HepG2 (cell line): Measurements from ENCODE around the gene SEZ6. TPM values are rescaled to one million over a fixed set of nuclear protein-coding genes. Genes with fewer than 3 reads are reported as not detected.
A peak's percentile ranks its signal among the peaks of the same experiment; 100 is the strongest.

Experiments used
- AGO1 ChIP-seq: fragments of 200-400 bp; formaldehyde crosslinking; IDR thresholded peaks from 2 replicates; pipeline ENCODE4 v1.6.1; 2017; ENCODE audit warnings: mild to moderate bottlenecking, low read depth, low read length, moderate library complexity; ENCODE audit not compliant: poor library complexity, severe bottlenecking
- ATF2 ChIP-seq: sonication (generic); formaldehyde crosslinking; IDR thresholded peaks from 2 replicates; pipeline ENCODE4 v1.4.0; 2020; ENCODE audit warnings: missing genetic modification reagents
- CBX2 ChIP-seq, 2 experiments: fragments of 200-600 bp in 1 of 2; sonication (generic); formaldehyde crosslinking in 1 of 2; IDR thresholded peaks; 2 replicates each; pipeline versions ENCODE4 v1.7.0 to v1.8.1; 2018 to 2022; ENCODE audit warnings: low read depth in 2 of 2, low read length in 1 of 2, mild to moderate bottlenecking in 1 of 2, missing genetic modification reagents in 1 of 2
- FOXC1 ChIP-seq: sonication (generic); formaldehyde crosslinking; IDR thresholded peaks from 2 replicates; pipeline ENCODE4 v1.8.0; 2022; ENCODE audit warnings: mild to moderate bottlenecking, missing genetic modification reagents, borderline replicate concordance
- GABPB1 ChIP-seq: IDR thresholded peaks from 2 replicates; pipeline ENCODE4 v1.6.1; 2016; ENCODE audit warnings: mild to moderate bottlenecking, missing genetic modification reagents, moderate library complexity, missing compliant biosample characterization
- KDM2A ChIP-seq: sonication (generic); formaldehyde crosslinking; IDR thresholded peaks from 2 replicates; pipeline ENCODE4 v1.4.0; 2020; ENCODE audit warnings: low read depth, missing genetic modification reagents, borderline replicate concordance
- MAFG ChIP-seq: sonication (generic); formaldehyde crosslinking; IDR thresholded peaks from 2 replicates; pipeline ENCODE4 v1.5.1; 2020; ENCODE audit warnings: mild to moderate bottlenecking, missing genetic modification reagents
- ZHX1 ChIP-seq: sonication (generic); formaldehyde crosslinking; IDR thresholded peaks from 2 replicates; pipeline ENCODE4 v1.8.1; 2022; ENCODE audit warnings: low read depth, mild to moderate bottlenecking, missing genetic modification reagents
- ZNF142 ChIP-seq: sonication (generic); formaldehyde crosslinking; IDR thresholded peaks from 2 replicates; pipeline ENCODE4 v1.4.0; 2020; ENCODE audit warnings: missing genetic modification reagents
- ZNF558 ChIP-seq: sonication (generic); formaldehyde crosslinking; IDR thresholded peaks from 2 replicates; pipeline ENCODE4 v1.9.0; 2022; ENCODE audit warnings: mild to moderate bottlenecking, missing genetic modification reagents, borderline replicate concordance
- ZSCAN12 ChIP-seq: sonication (generic); formaldehyde crosslinking; IDR thresholded peaks from 2 replicates; pipeline ENCODE4 v1.9.0; 2021; ENCODE audit warnings: mild to moderate bottlenecking, missing genetic modification reagents
- polyA plus RNA-seq, 8 experiments: library from polyadenylated mRNA; depleted of rRNA in 3 of 8; stranded (reverse) in 7 of 8; unstranded in 1 of 8; fragments of >200 nt; fragmentation: Illumina TruSeq in 4 of 8; extraction: Trizol in 4 of 8; gene quantifications; 2 replicates each; pipeline versions ENCODE4 v1.2.1 to v1.2.3, GENCODE V29; 2011 to 2016; ENCODE audit warnings: low read depth in 4 of 8, missing spikeins in 1 of 8, mixed read lengths in 1 of 8; ENCODE audit not compliant: insufficient read depth in 1 of 8
- total RNA-seq, 5 experiments: library from RNA; depleted of rRNA; stranded (reverse); fragments of >200 nt; fragmentation: Illumina TruSeq; extraction: Trizol; gene quantifications; 2 replicates each; pipeline ENCODE4 v1.2.3, GENCODE V29; 2016; ENCODE audit warnings: low read depth in 1 of 5
- TF ChIP-seq, protein P1 (sequence below): fragments of 450-650 bp; IDR thresholded peaks from 2 replicates; pipeline ENCODE4 v1.6.1; 2017
- TF ChIP-seq, protein P2 (sequence below): sonication (generic); formaldehyde crosslinking; IDR thresholded peaks from 2 replicates; pipeline ENCODE4 v1.8.0; 2022; ENCODE audit warnings: mild to moderate bottlenecking, missing genetic modification reagents, moderate library complexity
- TF ChIP-seq, protein P3 (sequence below): sonication (generic); formaldehyde crosslinking; IDR thresholded peaks from 2 replicates; pipeline ENCODE4 v1.5.0; 2020; ENCODE audit warnings: missing genetic modification reagents

The SEZ6 gene
- total and polyA plus RNA-seq, 2 of the 13 experiments (the other 11 are each of a cell fraction or from before 2014, with no cell fraction given), result not detected

DNA sequence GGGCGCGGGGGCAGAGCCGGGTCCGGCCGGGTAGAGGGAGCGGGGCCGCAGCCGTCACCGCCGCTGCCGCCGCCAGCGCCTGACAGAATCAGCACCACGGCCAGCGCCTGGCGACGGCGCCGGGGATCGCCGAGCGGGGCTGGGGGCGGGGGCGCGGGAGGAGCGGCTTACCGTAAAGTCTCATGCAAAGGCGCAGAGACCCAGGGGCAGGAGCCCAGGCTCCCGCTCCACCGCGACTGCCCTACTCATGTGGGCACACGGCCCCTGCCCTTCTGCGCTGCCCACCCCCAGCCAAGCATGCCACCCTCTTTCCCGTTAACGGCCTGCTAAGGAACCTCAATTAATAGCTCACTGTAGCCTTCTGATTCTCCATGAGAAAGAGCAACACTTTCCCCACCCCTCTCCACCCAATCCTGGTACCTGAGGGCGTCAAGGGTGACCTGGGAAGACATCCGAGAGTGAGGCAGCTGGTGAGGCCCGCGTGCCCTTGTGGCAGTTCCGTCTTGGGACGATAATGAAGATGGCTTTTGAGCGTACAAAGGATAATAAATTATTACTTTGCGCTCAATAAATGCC is at the start of gene SEZ6 (continued):
- TF ChIP-seq CBX2 (IDR thresholded peaks at IDR 0.05; ENCODE audit: low read depth, low read length), result no peak
- no peak for TF ChIP-seq CBX2 (CRISPR knock-in tag; IDR thresholded peaks at IDR 0.05; ENCODE audit: low read depth)
- peak; percentile 60; the same call in 1 of the 2 replicates for TF ChIP-seq ZHX1 (CRISPR knock-in tag)
- TF ChIP-seq, protein P1, sequence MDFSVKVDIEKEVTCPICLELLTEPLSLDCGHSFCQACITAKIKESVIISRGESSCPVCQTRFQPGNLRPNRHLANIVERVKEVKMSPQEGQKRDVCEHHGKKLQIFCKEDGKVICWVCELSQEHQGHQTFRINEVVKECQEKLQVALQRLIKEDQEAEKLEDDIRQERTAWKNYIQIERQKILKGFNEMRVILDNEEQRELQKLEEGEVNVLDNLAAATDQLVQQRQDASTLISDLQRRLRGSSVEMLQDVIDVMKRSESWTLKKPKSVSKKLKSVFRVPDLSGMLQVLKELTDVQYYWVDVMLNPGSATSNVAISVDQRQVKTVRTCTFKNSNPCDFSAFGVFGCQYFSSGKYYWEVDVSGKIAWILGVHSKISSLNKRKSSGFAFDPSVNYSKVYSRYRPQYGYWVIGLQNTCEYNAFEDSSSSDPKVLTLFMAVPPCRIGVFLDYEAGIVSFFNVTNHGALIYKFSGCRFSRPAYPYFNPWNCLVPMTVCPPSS, result no peak
- peak; percentile 92 for TF ChIP-seq ZNF142 (CRISPR knock-in tag)
- TF ChIP-seq ATF2 (CRISPR knock-in tag), result peak; percentile 83
- TF ChIP-seq MAFG (CRISPR knock-in tag), result no peak
- TF ChIP-seq KDM2A, result peak; percentile 93
- TF ChIP-seq, protein P2, sequence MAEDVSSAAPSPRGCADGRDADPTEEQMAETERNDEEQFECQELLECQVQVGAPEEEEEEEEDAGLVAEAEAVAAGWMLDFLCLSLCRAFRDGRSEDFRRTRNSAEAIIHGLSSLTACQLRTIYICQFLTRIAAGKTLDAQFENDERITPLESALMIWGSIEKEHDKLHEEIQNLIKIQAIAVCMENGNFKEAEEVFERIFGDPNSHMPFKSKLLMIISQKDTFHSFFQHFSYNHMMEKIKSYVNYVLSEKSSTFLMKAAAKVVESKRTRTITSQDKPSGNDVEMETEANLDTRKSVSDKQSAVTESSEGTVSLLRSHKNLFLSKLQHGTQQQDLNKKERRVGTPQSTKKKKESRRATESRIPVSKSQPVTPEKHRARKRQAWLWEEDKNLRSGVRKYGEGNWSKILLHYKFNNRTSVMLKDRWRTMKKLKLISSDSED (CRISPR knock-in tag), result no peak
- TF ChIP-seq FOXC1 (CRISPR knock-in tag), result peak; percentile 76; the same call in 1 of the 2 replicates
- TF ChIP-seq GABPB1 (CRISPR knock-in tag), result peak; percentile 76
- TF ChIP-seq ZSCAN12, result peak; percentile 98
- TF ChIP-seq, protein P3, sequence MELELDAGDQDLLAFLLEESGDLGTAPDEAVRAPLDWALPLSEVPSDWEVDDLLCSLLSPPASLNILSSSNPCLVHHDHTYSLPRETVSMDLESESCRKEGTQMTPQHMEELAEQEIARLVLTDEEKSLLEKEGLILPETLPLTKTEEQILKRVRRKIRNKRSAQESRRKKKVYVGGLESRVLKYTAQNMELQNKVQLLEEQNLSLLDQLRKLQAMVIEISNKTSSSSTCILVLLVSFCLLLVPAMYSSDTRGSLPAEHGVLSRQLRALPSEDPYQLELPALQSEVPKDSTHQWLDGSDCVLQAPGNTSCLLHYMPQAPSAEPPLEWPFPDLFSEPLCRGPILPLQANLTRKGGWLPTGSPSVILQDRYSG, result peak; percentile 97
- TF ChIP-seq ZNF558, result peak; percentile 82; the same call in 1 of the 2 replicates
- TF ChIP-seq AGO1, result no peak
